Stomach (tissue), 4 donors: ENCODE results near the gene NPHP4.

Experiments used
- EP300 ChIP-seq: sonication (generic); formaldehyde crosslinking; IDR thresholded peaks from one replicate; pipeline ENCODE4 v1.6.1; 2017; ENCODE audit warnings: antibody characterized with exemption
- POLR2A ChIP-seq, 4 donors: fragments of 450-650 bp; IDR thresholded peaks; one replicate each; pipeline ENCODE4 v1.6.1; 2016; ENCODE audit warnings: antibody characterized with exemption in 4 of 4, control low read depth in 2 of 4, mild to moderate bottlenecking in 1 of 4, moderate library complexity in 1 of 4
- POLR2AphosphoS5 ChIP-seq, 3 donors: sonication (generic); formaldehyde crosslinking; IDR thresholded peaks; one replicate each; pipeline ENCODE4 v1.6.1; 2016; ENCODE audit warnings: antibody characterized with exemption in 3 of 3
- TF ChIP-seq, protein P1 (sequence below), 7 experiments: fragments of 450-650 bp in 4 of 7; fragments of 200-600 bp in 3 of 7; sonication (generic) in 3 of 7; IDR thresholded peaks; one replicate each; pipeline ENCODE4 v1.5.1; 2016 to 2019; ENCODE audit warnings: antibody characterized with exemption in 7 of 7, control low read depth in 2 of 7, mild to moderate bottlenecking in 1 of 7

DNA sequence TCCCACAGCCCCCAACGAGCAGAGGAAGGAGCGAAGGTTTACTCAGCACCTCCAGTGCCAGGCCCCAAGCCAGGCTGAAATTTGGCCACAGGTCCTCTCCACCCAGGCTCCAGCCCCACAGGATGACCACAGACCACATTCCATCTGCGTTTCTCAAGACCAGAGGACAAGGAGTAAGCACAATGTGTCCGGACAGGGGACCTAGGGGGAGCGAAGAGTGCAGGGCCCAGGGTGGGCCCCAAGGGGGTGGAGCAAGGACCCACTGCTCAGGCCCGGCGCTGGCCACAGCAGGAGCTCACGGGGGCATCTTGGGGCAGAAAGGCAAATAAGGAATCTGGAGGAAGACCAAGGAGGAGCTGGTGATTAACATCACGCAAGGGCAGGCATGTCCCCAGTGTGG is 100.5 kb downstream of the NPHP4 start:
- no peak for TF ChIP-seq POLR2AphosphoS5 (IDR thresholded peaks at IDR 0.05)
- TF ChIP-seq, protein P1, sequence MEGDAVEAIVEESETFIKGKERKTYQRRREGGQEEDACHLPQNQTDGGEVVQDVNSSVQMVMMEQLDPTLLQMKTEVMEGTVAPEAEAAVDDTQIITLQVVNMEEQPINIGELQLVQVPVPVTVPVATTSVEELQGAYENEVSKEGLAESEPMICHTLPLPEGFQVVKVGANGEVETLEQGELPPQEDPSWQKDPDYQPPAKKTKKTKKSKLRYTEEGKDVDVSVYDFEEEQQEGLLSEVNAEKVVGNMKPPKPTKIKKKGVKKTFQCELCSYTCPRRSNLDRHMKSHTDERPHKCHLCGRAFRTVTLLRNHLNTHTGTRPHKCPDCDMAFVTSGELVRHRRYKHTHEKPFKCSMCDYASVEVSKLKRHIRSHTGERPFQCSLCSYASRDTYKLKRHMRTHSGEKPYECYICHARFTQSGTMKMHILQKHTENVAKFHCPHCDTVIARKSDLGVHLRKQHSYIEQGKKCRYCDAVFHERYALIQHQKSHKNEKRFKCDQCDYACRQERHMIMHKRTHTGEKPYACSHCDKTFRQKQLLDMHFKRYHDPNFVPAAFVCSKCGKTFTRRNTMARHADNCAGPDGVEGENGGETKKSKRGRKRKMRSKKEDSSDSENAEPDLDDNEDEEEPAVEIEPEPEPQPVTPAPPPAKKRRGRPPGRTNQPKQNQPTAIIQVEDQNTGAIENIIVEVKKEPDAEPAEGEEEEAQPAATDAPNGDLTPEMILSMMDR (IDR thresholded peaks at IDR 0.05) = no peak
- no peak for TF ChIP-seq POLR2A (IDR thresholded peaks at IDR 0.05)
- TF ChIP-seq EP300 = no peak
